Stimulated activated CD4-positive, alpha-beta T cell treated with anti-CD3 and anti-CD28 coated beads, TNF-alpha, amount 100 ng/mL, for 24 hours (primary cell): ENCODE data around the gene C20orf141.
"Not testable (repeated sequence)": the region's sequence is repeated elsewhere in the genome, so short reads cannot be mapped to it uniquely, and the experiment has no call there.

Experiments used
- DNase-seq, 3 experiments: peaks; one replicate each; pipeline ENCODE4 v3.0.0-alpha.2; 2020; ENCODE audit warnings: low read depth in 3 of 3

C20orf141 gene, protein sequence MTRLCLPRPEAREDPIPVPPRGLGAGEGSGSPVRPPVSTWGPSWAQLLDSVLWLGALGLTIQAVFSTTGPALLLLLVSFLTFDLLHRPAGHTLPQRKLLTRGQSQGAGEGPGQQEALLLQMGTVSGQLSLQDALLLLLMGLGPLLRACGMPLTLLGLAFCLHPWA

DNA sequence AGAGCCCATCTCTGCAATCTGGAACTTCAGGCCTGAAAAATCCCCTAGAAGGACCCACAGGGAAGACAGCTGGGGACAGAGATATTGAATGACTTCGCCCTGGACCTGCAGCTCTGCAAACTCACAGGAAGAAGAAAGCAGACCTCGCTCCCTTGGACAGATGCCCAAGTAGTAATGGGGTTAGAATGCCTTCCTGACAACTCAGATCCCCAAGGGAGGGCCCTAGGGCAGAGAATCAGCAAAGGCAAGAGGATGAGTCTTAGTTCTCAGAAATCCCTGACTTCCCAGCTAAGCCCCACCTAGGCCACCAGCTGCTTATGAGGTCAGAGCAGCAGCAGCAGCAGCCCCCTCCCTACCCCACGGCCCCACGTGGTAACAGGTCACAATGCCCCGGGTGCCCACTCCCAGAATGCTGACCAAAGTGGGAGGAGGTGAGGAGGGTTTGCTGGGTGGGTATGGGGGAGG is at the start of gene C20orf141:
Gene C20orf141 (plus strand): TSS at position 401 of the 465 bp plus-strand sequence. CDS start 198 bp downstream, outside the sequence.
- no peak for DNase-seq

DNA sequence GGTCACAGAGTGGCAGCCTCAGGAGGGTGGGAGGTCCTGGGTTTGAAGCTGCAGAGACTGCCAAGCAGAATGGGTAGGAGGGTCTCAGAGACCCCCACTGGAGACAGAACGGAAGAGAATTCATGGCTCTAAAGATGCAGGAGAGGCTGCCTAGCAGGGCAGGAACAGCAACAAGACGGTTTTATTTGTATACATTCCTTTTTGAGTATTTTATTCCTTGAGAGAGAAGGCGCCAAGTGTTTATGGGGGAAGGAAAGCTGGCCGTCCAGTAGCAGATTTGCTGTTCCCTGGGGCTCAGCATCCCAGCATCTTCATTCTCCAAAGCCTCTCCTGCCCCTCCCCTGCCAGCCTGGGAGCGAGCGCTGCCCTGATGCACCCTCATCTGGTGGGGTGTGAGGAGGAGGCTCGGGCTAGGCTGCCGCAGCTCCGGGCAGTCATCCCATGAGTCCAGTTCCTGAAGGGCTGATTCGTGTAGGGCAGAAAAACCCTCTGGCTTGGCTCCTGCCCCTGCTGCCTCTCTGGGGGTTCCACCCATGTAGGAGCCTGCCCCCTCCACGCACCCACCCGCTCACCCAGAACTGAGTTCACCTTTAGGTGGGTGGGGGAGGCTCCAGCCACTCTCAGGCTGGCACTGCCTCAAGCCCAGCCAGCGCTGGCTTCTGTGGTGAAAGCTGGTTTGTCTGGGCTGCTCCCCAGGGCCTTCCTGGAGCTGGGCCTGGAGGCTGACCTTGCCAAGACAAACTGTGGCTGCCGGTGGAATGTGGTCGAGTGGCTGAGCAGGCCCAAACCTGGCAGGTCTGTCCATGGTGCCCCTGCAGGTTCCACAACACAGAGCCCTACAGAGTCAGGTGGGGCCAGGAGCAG is 46.8 kb upstream of the C20orf141 start:
- DNase-seq = no peak

DNA sequence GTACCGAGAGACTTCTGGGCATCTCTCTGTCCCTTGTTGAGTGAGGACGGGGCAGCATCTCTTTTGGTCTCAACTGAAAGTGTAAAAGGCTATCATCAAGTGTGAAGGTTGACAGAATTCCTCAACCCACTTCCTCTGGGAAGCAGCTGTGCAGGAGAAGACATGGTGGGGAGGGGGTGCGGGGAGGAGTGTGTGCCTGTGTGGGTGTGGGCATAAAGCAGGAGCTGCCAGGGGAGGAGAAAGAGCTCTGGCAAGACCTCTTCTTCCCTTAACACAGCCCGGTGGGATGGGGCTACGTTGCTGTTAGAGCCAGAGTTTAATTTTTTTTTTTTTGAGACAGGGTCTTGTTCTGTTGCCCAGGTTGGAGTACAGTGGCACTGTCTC is 46.2 kb upstream of the C20orf141 start:
- DNase-seq = no peak

DNA sequence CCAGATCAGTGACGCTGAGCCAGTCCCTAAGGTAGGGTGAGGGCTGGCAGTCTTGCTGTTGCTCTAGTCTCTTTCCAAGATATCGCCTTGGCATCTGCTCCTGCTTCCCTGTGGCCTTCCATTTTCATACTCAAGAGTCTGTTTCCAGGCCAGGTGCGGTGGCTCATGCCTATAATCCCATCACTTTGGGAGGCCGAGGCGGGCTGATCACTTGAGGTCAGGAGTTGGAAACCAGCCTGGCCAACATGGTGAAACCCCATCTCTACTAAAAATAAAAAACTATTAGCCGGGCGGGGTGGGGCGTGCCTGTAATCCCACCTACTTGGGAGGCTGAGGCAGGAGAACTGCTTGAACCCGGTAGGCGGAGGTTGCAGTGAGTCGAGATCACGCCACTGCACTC is 44.7 kb upstream of the C20orf141 start:
- not testable (repeated sequence) for DNase-seq

DNA sequence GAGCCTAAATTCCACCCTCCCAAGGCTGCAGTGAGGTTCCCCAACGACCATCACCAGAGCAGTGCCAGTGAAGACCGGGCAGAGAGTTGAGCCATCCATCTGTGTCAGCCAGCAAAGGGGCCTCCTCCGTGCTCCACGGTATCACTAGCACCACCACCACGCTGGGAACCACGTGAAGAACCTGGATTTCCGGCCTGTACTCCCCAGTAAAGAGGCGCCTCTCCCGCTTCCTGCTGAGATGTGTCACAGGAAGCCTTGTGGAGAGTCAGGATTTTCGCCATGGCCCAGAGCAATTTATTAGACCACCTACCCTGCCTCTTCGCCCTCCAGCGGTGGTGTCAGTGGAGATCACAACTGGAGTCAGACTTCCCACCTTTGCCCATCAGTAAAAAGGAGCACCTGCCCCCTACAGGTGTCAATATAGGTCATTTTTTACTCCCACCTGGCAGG is 43.1 kb upstream of the C20orf141 start:
- DNase-seq = no peak

DNA sequence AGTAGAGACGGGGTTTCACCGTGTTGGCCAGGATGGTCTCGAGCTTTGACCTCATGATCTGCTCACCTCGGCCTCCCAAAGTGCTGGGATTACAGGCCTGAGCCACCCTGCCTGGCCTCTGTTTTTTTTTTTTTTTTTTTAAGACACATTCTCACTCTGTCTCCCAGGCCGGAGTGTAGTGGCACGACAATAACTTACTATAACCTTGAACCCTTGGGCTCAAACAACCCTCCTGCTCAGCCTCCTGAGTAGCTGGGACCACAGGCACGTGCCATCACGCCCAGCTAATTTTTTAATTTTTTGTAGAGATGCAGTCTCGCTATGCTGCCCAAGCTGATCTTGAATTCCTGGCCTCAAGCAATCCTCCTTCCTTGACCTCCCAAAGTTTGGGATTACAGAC is 41.0 kb upstream of the C20orf141 start:
- DNase-seq = no peak

DNA sequence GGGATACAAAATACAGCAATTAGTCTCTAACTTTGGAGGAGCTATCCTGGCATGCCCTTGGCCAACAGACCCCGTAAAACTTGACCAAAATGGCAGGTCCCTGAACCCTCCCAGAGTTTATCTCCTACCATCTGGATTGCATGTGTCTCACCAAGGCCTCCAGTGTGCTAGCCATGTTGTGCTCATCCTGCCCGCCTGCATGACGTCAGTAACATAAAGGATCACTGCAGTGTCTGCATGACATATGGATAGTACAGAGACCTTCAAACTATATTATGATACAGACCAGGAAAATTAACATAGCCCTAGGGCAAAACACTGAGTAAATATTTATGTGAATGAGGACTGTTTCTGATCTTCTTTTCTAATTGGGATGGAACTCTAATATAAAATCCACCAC is 39.6 kb upstream of the C20orf141 start:
- no peak for DNase-seq

DNA sequence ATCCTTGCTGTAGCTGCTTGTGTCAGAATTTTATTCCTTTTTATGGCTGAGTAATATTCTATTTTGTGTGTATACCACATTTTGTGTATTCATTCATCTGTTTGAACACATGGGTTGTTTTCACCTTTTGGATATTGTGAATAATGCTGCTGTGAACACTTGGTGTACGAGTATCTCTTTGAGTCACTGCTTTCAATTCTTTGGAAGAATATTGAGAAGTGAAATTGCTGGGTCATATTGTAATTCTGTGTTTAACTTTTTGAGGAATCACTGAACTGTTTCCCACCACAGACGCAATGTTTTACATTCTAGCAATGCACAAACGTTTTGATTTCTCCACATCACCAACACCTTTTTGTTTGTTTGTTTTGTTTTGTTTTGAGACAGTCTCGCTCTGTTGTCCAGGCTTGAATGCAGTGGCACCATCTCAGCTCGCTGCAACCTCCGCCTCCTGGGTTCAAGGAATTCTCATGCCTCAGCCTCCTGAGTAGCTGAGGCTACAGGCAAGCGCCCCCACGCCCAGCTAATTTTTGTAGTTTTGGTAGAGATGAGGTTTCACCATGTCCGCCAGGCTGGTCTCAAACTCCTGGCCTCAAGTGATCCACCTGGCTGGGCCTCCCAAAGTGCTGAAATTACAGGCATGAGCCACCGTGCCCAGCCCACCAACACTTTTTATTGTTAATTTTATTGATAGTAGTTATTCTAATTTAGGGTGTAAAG is 36.0 kb upstream of the C20orf141 start:
- no peak for DNase-seq

DNA sequence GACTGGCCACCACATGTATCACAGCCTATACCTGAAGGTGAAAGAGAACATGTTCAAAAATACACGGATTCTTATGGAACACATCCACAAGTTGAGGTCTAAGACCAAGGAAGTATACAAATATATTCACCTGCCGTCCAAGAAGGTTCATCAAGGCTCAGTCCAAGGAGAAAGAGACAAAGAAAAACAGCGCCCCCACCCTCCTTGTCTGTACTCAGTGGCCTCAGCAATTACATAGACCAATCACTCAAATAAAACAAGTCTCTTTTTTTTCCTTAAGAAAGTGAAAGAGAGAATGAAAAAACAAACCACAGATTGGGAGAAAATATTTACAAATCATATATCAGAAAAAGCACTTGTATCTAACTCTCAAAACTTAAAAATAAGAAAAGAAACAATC is 33.8 kb upstream of the C20orf141 start:
- DNase-seq = no peak

DNA sequence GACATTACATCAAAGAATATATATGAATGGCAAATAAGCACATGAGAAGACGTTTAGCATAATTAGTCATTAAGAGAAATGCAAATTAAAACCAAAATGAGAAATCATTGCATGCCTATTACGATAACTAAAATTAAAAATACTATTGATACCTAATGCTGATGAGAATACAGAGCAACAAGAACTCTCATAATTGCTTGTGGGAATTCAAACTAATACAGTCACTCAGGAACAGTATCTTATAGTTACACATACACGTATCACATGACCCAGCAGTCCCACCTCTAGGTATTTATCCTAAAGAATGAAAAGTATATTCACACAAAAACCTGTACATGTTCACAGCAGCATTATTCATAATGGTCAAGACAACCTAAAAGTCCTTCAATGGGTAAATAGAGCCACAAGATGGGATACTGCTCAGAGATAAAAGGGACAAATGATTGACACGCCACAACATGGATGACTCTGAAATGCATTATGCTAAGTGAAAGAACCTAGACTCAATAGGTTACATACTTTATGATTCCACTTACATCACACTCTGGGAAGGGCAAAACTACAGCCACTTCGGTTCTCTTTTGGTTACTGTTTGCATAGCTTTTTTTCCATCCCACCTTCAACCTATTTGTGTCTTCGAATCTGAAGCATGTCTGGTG is 30.8 kb upstream of the C20orf141 start:
- DNase-seq = no peak

DNA sequence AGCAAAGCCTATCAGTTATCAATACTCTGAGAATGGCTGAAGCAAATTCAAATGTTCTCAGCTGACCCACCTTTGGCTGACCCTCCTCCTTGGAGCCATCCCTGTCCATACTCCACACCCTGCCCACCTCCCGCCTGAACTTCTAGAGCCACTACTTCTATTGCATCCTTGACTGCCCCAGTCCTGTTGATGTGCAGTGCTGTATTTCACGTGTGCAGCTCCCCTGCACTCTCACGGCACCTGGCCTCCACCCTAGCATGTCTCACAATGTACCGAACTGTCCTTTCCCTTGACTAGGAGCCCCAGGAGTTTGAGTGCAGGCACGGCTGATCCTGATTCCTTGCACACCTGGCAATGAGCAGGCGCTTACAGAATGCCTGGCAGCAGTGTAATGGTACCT is 21.3 kb upstream of the C20orf141 start:
- DNase-seq = no peak

DNA sequence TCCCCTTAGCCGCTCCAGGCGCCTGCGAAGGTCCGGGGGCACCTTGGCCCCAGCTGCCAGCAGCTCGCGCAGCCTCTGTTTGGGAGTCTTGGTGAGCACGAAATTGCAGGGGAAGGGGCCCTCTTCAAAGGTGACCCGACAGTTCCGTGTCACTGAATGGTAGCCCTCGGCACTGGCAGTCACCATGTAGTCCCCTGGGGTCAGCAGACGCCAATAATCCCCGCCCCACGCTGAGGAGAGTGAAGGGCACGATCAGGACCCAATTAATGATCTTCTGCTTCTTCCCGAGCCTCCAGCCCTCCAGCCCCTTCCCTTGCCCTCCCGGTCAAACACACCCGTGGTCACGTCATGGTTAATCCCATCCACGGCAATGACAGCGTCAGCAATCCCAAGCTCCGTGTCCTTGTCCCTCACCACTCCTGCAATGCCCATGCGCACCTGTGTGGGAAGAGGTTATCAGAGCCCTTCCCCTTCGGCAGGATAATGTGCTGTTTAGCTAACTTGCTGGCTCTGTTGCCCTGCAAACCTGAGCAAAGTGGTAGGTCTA is 20.5 kb upstream of the C20orf141 start:
- no peak for DNase-seq

DNA sequence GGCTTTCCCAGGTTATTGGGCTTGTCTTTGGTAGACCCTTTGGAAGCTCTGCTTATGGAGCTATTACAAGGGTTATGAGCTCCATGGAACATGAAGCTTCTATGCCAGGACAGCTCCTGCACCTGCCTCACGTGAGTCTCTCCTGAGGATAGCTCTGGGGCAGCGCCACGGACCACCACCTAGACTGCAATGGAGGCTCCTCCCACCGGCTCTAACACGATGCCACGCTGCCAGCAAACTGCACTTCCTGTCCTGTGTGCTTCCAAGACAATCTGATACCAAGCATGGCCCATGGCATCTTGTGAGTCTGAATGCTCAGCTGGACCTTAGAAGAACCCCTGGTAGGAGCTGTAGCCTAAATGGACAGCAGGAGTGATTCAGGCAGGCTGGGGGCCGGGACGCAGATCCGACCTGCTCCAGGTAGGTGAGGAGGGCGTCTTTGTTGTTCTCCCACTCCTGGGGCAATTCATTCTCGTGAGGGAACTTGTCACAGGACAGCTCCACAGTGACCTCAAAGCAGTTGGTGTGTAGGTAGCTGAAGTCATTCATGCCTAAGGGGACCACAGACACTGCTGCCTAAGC is 19.8 kb upstream of the C20orf141 start:
- DNase-seq = no peak

DNA sequence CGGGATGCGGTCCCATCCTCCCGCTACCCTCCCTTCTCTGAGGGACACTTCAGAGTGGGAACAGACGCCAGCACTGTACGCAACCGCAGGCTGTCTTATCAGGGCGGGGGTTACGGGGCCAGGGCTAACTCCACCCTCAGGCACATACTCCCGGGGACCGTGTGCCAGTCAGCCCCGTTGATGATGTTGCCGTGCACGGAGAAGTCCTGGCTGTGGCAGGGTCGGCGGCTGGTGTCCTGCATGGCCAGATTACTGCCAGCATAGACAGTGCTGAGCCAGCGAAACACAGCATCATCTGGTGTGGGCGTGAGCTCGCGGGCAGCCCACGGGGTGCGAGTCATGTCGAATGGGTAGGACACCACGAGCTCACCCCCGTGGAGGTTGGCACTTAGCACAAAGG is 19.3 kb upstream of the C20orf141 start:
- no peak for DNase-seq

DNA sequence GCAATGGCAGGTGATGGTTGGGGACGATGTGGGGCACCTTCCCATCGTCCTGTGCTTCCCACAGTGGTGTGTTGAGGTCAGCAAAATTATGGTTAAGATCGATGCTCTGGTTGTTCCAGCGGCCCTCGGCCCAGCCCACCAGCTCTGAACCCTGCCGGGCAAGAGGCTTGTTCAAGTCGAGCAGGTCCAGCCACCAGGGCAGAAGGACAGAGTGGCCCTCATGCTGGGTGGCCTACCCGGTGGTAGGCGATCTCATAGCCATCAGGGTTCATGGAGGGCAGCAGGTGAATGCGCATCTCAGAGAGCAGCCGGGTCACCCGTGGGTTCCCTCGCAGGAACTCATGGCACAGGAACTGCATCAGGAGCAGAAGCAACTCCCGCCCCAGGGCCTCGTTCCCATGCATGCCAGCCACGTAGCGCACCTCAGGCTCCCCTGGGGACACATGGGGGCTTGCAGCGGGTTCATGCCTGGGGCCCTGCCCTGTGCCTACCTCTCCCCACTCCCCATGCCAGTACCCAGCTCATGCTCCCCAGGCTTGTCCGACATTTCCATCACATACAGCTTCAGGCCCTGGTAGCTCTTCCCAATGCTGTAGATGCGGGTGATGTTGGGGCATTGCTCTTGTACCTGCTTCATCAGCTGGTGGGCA is 18.7 kb upstream of the C20orf141 start:
- no peak for DNase-seq

DNA sequence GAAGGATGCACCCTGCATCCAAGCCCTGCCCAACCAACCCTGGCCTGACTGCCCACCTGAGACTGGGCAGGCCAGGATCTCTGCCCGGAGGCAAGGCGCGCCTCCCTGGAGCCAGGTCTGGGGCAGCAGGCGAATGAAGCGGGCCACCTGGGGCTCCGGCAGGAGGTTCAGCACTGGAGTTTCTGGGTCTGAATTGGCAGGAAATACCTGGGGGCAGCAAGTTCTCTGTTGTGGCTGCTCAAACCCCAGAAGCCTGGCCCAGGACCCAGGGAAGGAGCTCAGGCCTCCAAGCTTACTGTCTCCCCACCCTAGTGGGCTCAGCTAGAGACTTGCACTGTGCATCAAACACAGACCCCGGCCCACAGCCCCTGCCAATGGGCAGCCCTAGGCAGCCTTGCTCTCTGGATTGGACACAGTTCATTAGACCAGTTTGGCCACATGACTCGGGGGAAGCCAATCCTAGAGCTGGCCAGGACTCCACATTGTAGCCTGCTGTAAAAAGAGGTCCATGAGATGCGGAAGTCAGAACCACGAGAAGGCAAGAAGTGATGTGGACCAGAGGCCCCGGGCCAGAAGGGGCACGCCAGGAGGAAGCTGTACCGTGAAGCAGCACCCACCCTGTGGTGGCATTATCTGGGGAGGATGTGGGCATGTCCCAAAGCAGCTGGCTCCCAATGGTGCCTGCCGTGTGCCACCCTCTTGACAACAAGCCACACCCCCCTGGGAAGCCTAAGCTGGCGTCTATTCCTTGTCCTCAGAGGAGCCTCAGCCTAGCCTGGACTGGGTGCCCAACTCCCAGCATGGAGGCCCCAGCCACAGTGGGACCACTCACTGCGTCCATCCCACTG is 17.4 kb upstream of the C20orf141 start:
- DNase-seq = no peak

DNA sequence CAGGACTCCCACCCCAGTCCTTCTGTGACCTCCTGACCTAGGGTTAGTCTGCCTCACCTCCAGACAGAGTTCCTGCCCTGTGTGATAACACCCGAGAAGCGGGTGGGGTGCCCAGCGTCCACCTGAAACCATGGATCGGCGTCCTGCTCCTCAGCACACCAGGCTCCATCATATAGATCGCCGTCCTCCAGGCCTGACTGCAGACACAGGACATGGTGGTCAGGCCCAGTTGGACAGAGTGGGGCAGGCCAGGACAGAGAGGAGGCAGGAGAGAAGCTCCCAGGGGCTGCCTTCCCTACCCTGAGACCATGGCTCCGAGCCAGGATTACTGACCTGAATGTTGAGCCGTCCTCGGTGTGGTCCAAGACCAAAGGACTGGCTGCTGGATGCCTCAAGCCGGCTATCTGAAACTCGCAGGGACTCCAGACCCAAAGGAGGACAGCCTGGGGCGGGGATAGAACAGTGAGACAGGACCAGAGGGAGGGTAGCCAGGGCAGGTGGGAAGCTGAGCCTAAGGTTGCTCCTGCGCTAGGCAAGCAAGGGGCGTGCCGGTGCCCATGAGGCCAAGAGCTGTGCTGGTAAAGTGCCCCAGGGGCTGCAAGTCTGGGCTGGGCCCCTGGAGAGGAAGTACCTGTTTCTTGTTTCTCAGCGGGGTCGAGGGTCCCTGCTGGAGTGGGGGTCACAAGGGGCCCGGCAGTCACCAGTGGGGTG is 16.5 kb upstream of the C20orf141 start:
- no peak for DNase-seq

DNA sequence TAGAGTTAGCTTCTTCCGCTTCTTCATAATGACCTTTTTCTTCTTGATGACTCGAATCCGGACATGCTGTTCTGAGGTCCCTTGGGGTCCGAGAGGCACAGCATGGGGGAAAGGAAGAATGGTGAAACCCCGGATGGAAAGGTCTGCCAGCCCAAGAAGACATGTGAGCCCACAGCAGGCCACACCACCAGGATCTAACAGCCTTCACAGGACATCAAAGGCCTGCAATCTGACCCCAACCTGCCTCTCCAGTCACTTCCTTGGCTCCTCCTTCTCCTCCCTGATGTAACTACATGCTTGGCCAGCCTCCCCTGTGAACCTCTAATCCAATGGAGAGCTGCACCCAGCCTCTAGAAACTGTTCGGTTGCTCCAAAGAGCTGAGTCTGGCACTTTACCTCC is 16.0 kb upstream of the C20orf141 start:
- DNase-seq = no peak

DNA sequence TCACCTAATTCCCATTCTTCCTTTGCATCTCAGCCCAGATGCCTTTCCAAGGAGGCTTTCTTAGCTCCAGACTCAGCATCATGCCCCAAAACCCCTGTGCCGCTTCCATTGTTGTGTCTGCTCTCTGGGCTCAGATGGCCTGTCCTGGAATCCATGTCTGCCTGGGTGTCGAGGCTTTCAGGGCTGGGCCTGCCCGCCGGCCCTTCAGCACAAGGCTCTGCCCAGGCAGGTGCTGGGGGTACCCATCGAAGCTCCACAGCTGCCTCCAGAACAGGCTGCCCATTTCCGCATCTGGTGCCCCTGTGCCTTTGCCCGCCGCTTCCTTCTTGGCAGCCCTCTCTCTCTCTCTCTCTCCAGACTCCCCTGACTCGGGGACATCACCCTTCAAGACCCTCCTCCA is 15.5 kb upstream of the C20orf141 start:
- no peak for DNase-seq
